Type B pancreatic cell (in vitro differentiated cells): ENCODE results near the gene GJA9. TPM values are rescaled to one million over a fixed set of nuclear protein-coding genes. Genes with fewer than 3 reads are reported as not detected.
"Not testable (repeated sequence)": the region's sequence is repeated elsewhere in the genome, so short reads cannot be mapped to it uniquely, and the experiment has no call there.

Experiments
- DNase-seq: peaks from one replicate; pipeline ENCODE4 v3.0.0; 2021; ENCODE audit warnings: mixed read lengths; ENCODE audit not compliant: unreplicated experiment; ENCODE audit errors: extremely low spot score
- H3K27ac Mint-ChIP-seq: 2 replicates; pipeline ENCODE4 v1.8.0; 2021; ENCODE audit warnings: mild to moderate bottlenecking, mixed read lengths
- H3K27me3 Mint-ChIP-seq: 2 replicates; pipeline ENCODE4 v1.8.0; 2021; ENCODE audit warnings: mixed read lengths
- H3K36me3 Mint-ChIP-seq: 2 replicates; pipeline ENCODE4 v1.8.0; 2021; ENCODE audit warnings: mixed read lengths
- H3K4me1 Mint-ChIP-seq: one replicate; pipeline ENCODE4 v1.8.0; 2021; ENCODE audit warnings: mixed read lengths; ENCODE audit not compliant: unreplicated experiment
- H3K4me3 Mint-ChIP-seq: 2 replicates; pipeline ENCODE4 v1.8.0; 2021; ENCODE audit warnings: mild to moderate bottlenecking, mixed read lengths
- H3K9me3 Mint-ChIP-seq: 2 replicates; pipeline ENCODE4 v1.8.0; 2021; ENCODE audit warnings: mixed read lengths
- total RNA-seq: library from RNA; stranded (reverse); gene quantifications from 2 replicates; pipeline ENCODE4 v1.2.1, GENCODE V29; 2021; ENCODE audit warnings: low replicate concordance
- TF ChIP-seq, protein P1 (sequence below): fragments of 200-600 bp; sonication (generic); conservative IDR thresholded peaks from 2 replicates; pipeline ENCODE4 v1.5.0; 2021; ENCODE audit warnings: antibody characterized with exemption, mild to moderate bottlenecking

Gene GJA9
- total RNA-seq, 1 donor from 2014 or later, result not detected

DNA sequence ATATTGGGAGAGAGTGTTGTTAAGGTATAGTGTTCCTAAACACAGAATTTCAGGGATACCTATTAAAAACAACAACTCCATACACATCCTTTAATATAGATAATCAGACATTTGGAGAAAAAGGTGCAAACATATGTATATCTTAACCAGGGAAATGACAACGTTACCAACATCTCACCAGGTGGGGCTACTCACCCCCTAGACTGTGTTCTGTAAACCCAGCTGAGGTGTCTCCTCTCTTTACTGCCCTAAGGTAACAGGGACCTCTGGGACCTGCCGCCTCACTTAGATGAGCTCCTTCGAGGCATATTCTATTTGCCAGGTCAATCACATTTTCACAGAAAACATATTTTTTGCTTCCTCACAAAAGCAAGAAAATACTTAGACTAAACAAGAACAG lies 35.2 kb downstream of the GJA9 start:
- Mint-ChIP-seq H3K27me3 (no peaks in the 10 kb centered on the region), H3K9me3 (no peaks in the 10 kb centered on the region), H3K27ac (no peak overlapping the region), H3K36me3 (peaks cover 34% of the 10 kb centered on the region), H3K4me3 (no peak overlapping the region), H3K4me1 (no peaks in the 10 kb centered on the region)
- DNase-seq, result no peak
- TF ChIP-seq, protein P1, sequence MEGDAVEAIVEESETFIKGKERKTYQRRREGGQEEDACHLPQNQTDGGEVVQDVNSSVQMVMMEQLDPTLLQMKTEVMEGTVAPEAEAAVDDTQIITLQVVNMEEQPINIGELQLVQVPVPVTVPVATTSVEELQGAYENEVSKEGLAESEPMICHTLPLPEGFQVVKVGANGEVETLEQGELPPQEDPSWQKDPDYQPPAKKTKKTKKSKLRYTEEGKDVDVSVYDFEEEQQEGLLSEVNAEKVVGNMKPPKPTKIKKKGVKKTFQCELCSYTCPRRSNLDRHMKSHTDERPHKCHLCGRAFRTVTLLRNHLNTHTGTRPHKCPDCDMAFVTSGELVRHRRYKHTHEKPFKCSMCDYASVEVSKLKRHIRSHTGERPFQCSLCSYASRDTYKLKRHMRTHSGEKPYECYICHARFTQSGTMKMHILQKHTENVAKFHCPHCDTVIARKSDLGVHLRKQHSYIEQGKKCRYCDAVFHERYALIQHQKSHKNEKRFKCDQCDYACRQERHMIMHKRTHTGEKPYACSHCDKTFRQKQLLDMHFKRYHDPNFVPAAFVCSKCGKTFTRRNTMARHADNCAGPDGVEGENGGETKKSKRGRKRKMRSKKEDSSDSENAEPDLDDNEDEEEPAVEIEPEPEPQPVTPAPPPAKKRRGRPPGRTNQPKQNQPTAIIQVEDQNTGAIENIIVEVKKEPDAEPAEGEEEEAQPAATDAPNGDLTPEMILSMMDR, result no peak

DNA sequence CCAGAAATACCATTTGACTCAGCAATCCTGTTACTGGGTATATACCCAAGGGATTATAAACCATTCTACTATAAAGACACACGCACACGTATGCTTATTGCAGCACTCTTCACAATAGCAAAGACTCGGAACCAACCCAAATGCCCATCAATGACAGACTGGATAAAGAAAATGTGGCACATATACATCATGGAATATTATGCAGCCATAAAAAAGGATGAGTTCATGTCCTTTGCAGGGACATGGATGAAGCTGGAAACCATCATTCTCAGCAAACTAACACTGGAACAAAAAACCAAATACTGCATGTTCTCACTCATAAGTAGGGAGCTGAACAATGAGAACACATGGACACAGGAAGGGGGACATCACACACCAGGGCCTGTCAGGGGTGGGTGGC lies 36.3 kb downstream of the GJA9 start:
- H3K4me1 Mint-ChIP-seq, H3K27ac Mint-ChIP-seq, H3K9me3 Mint-ChIP-seq, H3K27me3 Mint-ChIP-seq, H3K4me3 Mint-ChIP-seq, DNase-seq: not testable (repeated sequence)
- H3K36me3 Mint-ChIP-seq, result peaks cover 29% of the 10 kb centered on the region

DNA sequence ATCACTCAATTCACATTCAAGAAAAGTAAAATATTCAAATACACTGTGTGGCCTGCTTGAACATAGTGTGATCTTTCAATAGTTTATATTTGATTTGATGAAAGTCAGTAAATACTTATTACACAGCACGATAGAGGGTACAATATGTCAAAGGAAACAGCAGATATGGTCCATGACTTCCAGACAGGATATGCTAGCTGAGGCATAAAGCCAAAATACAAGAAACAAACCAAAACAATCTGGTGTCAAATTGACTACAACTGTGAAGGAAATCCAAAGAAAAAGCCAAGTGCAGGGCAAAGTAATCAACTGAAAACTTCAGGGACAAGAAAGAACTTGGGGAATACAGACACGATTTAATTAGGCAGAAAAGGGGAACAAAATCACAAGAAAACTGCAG lies 41.1 kb downstream of the GJA9 start:
- H3K4me3 Mint-ChIP-seq, result no peak overlapping the region
- H3K36me3 Mint-ChIP-seq, result peaks cover 21% of the 10 kb centered on the region
- H3K9me3 Mint-ChIP-seq, result no peaks in the 10 kb centered on the region
- H3K27ac Mint-ChIP-seq, result no peak overlapping the region
- H3K4me1 Mint-ChIP-seq, result no peaks in the 10 kb centered on the region
- H3K27me3 Mint-ChIP-seq, result no peaks in the 10 kb centered on the region
- no peak for DNase-seq
- TF ChIP-seq, protein P1, result no peak

DNA sequence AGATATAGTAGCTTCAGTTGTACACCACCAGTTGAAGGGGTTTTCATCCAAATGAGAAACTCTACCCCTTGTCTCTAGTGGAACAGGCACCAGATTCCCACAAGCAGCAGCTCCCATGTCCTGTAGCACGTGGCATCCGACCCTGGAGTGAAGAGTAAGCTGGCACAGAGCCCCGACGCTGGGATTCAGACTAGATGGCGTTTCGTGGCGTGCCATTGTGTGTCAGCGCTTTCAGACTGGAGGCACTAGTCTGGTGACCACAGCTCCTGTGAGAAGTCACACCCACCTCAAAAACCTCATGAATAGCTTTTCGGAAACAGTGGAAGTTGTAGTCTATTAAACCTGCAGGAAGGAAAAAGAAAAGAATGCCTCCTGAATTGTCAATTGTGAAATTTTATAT lies 42.0 kb downstream of the GJA9 start:
- no peak for DNase-seq
- H3K27ac Mint-ChIP-seq, result no peak overlapping the region
- no peaks in the 10 kb centered on the region for H3K27me3 Mint-ChIP-seq

DNA sequence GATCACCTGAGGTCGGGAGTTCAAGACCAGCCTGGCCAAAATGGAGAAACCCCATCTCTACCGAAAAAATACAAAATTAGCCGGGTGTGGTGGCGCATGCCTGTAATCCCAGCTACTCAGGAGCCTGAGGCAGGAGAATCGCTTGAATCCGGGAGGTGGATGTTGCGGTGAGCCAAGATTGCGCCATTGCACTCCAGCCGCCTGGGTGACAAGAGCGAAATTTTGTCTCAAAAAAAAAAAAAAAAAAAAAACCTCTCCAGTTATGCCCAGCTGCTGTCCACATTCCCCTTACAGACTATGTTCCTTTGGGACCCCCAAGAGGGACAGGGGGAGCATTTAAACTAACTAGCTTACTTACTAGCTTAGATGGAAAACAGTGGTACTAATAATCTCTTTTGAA lies 45.1 kb downstream of the GJA9 start:
- not testable (repeated sequence) for H3K36me3 Mint-ChIP-seq, H3K4me3 Mint-ChIP-seq, DNase-seq, H3K27ac Mint-ChIP-seq, H3K4me1 Mint-ChIP-seq, H3K9me3 Mint-ChIP-seq
- H3K27me3 Mint-ChIP-seq, result peaks cover 12% of the 10 kb centered on the region

More for the DNA sequence above, 42.0 kb downstream of the GJA9 start:
- H3K4me3 Mint-ChIP-seq, result no peak overlapping the region
- TF ChIP-seq, protein P1, result no peak
- no peaks in the 10 kb centered on the region for H3K4me1 Mint-ChIP-seq
- no peaks in the 10 kb centered on the region for H3K9me3 Mint-ChIP-seq
- H3K36me3 Mint-ChIP-seq, result peaks cover 12% of the 10 kb centered on the region

DNA sequence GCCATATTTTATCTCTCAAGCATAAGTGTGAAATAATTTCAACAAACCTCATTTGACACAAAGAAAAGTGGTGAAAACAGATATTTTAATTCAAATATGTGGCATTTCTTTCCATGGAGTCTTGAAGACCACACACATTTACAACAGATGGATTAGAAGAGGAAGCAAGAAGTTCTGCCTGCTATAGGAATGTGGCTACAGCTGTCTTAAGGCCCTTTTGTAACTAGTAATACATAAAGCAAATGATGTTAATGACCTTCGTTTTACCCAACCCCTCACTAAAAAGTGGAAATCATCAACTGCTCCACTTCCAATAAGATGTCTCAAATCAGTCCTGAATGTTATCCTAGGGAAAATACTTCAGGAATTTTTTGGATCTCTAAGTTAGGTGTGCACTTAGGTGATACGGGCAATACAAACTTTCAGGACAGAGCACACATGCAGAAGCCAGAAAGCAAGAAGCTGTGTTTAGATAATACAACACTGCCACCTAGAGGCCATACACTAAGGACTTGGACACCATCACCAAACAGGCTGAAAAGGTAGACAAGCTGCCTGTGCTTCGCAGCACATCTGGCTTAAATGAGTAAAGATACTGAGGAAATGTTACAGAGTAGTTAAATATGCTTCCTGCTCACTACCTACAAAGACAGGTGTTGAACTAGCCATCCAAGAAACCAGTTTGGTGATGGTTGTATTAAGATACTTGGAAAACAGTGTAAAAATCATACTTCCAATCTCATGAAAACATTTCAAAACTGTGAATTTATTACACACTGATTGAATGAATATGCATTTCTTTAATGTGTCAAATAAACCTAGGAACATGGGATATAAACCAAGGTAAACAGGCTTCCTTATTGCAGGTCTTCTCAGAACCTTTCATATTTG lies 46.2 kb downstream of the GJA9 start:
- H3K36me3 Mint-ChIP-seq, result no peaks in the 10 kb centered on the region
- DNase-seq, result no peak
- TF ChIP-seq, protein P1, result peak; percentile 95
- H3K4me3 Mint-ChIP-seq, result no peak overlapping the region
- H3K4me1 Mint-ChIP-seq, result no peaks in the 10 kb centered on the region
- peaks cover 21% of the 10 kb centered on the region for H3K27me3 Mint-ChIP-seq
- H3K9me3 Mint-ChIP-seq, result no peaks in the 10 kb centered on the region
- no peak overlapping the region for H3K27ac Mint-ChIP-seq
